ENCODE measurements around the gene PLEKHG1.
A peak's percentile ranks its signal among the peaks of the same experiment; 100 is the strongest.

The PLEKHG1 gene

GRCh38 chr6:150599199-150600009 is at the start of gene PLEKHG1:
TSS of gene PLEKHG1 (plus strand) at chr6:150599885. CDS start at chr6:150733682, 133,797 bp downstream.
- DNase-seq (ENCODE audit: low read depth) = peak; percentile 39

DNA sequence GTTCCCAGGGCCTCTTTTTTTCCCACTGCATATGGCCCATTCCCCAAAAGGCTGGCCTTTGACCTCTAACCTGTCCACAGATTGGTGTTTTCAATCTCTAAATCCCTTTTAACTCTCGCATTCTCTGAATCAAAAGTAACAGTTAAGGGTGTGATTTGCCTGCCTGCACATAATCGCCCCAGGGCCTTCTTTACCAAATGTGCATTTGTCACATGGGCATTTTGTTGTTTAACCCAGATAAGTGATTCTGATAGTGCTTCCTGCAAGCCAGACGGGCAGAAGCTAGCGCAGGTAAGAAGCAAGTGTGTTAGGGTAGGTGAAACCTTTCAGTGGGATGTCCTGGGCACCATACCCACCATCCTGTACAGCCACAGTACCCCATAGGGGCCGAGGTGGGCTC is 49.4 kb upstream of the PLEKHG1 start:
- DNase-seq (ENCODE audit: low read depth) = no peak

DNA sequence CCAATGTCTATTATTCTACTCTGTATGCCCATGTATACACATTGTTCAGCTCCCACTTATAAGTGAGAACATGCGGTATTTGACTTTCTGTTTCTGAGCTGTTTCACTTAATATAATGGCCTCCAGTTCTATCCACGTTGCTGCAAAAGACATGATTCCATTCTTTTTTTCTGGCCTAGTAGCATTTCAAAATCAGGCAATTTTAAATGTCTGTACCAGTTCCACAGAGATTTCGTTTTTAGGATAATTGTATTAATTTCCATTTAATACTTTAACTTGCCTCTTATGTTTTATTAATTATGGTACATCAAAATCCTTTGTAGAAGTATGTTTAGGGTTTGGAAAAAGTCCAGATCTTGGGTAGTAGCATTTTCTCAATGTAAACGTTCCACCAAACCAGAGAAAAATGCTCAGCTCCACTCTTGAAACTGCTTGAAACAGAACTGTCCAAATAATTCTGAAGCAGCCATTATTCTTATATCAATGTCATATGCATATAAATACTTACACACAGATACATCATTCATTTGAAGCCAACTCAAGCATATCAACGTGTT is 42.6 kb upstream of the PLEKHG1 start:
- DNase-seq (ENCODE audit: low read depth) = no peak

DNA sequence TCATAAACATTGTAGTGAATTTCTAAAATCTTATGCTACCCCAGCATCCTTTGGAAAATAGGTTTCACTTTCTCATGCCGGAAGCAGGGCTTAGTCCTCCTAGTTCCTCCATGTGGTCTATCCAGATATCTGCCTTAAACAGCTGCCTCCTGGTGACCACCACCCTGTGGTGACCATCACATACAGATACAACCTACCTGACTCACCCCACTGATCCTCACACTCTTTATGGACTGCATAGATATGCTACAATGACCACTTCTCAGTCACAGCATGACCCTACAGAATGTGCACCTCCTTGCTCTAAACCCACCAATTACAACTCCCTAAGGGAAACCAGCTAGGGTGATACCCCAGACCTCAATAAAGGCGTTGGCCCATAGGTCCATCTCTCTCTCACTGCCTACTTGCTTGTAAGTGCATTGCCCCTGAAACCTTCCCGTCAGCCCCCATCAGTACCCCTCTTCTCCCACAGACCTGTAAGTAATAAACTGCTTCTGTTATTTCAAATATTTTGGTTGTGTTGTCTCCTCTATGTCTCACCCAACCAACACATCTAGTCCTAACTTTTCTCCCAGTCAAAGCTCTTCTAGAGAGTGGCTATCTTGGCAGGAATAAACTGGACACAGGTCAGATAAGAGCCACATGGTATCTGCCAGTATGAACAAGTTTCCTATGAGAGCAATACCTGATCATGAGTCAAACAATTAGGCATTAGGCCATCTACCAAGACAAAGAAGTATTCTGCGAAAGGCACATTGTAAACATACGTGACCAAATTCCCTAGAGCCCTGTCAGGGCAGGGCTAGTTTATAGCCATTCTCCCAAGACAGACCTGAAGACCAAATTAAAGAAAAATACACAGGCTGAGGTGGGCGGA is 39.4 kb upstream of the PLEKHG1 start:
- no peak for DNase-seq (ENCODE audit: low read depth)

DNA sequence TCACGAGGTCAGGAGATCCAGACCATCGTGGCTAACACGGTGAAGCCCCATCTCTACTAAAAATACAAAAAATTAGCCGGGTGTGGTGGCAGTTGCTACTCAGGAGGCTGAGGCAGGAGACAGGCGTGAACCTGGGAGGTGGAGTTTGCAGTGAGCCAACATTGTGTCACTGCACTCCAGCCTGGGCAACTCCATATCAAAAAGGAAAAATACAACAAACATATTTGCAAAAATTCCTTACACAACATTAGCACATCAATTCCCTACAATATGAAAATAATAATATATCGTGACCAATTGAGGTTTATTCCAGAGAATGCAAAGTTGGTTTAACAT is 38.8 kb upstream of the PLEKHG1 start:
- no peak for DNase-seq (ENCODE audit: low read depth)

DNA sequence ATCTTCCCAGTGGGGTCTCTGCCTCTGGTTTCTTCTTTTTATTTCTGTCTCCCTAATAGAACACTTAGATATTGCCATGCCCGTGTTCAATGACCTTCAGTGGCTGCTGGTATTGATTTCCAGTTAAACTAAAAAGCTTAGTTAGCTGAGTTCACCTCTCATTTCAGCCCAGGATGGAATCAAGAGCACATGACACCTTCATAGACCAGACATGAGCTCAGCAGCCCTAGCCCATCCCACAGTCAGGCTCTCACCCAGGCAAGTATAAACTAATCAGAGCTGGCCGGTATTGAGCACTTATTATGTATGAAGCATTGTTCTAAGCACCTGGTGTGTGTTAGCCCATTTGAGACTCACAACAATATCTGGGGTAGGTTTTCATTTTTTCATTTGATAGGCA is 33.7 kb upstream of the PLEKHG1 start:
- no peak for DNase-seq (ENCODE audit: low read depth)

GRCh38 chr6:150566486-150566885 is 33.2 kb upstream of the PLEKHG1 start:
- DNase-seq (ENCODE audit: low read depth) = no peak

DNA sequence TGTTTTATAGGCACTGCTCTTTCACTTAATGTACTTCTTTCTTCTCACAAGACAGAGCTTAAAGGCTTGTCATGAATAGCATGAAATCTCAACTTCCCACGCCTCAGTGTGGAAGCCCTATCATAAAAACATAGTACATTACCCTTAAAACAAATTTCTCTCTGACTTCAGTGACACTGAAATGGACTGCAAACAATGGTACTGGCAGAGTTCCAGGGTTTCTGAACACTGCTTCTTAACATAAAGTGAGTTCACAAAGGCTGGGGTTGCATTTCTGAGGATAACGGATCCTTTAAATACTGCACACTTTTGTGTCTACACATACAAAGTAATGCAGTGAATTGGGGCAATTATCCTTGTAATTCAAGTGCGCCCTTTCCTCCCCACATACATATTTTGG is 32.3 kb upstream of the PLEKHG1 start:
- DNase-seq (ENCODE audit: low read depth) = no peak

DNA sequence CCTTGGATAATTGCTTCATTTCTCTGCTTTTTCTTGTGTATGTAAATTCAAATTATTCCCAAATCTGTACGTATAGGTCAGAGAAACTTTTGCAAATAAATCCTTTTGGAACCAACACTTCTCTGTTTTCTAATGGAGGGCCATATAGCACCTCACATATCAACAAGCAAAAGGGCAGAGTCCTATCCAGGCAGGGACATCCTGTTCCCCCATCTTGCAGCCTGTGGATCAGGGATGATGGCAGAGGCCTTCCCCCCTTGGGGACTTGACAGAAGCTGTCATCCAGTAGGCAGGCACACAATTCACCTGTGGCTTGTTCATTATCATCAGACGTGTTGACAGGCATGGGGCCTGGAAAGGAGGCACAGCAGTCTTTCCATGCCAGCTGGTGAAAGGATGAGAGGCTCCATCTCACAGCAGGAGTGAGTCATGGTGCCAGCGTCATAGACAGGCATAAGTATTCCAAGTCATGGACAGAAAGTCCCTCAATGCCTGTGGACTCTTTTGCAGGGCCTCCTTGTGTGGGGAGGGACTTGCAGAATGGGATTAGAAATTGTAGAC is 31.8 kb upstream of the PLEKHG1 start:
- DNase-seq (ENCODE audit: low read depth) = no peak

DNA sequence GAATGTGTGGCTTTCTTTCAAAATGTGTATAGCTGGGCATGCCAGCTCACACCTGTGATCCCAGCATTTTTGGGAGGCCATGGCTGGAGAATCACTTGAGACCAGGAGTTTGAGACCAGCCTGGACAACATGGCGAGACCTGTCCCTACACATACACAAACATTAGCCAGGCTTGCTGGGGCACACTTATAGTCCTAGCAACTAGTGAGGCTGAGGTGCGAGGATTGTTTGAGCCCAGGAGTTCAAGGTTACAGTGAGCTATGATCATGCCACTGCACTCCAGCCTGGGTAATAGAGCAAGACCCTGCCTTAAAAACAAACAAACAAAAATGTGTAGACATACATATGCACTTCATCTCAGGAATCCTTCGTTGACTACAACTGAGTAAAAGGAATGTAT is 31.1 kb upstream of the PLEKHG1 start:
- DNase-seq (ENCODE audit: low read depth) = no peak

DNA sequence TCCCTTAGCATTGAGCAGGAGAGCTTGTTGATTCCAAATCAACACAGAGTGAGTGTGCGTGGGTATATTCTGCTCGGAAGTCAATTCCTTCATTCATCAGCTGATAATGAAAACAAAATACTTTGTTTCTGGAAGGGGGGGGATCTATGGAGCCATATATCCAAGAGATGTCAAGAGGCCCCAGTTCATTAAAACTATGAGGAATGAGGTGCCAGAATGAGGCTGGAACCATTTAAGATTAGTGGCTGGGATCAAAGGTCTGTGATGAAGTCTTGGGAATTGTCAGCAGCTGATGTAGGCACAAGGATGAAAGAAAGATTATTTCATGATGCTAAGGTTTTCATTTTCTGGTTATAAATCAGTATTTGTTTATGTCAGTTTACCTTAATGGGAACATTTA is 30.5 kb upstream of the PLEKHG1 start:
- no peak for DNase-seq (ENCODE audit: low read depth)

DNA sequence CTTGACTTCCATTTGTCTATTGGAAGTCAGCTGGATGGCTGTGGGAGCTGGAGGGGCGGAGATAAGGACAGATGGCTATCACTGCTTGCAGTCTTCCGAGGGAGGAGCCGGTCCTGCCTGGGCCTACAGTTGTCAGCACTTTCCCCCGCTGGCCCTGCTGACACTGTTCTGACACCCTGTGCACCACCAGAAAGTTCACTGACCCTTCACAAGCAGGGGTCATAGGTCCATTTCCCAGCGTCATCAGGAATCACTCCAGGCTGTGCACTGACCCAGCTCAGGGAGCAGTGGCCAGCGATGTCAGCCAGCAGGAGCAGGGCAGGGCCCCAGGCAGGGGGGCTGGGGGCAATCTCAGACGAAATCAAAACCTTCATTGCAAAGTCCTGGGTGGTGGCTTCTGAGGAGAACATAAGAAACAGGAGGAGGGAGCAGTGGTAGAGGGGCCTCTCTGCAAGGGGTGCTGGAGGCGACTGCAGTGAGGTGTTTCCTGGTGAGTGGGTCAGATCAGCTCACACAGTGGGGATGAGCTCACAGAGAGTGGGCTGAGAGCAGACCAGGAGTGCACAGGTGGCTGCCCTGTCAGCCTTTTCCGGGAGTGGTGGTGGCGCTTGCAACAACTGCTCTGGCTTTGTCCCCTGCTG is 26.5 kb upstream of the PLEKHG1 start:
- no peak for DNase-seq (ENCODE audit: low read depth)

- DNase-seq (ENCODE audit: low read depth) = no peak
Measured at GRCh38 chr6:150575836-150576235, 23.8 kb upstream of the PLEKHG1 start.

- DNase-seq (ENCODE audit: low read depth) = no peak
Measured at GRCh38 chr6:150576651-150577226, 22.9 kb upstream of the PLEKHG1 start.

DNA sequence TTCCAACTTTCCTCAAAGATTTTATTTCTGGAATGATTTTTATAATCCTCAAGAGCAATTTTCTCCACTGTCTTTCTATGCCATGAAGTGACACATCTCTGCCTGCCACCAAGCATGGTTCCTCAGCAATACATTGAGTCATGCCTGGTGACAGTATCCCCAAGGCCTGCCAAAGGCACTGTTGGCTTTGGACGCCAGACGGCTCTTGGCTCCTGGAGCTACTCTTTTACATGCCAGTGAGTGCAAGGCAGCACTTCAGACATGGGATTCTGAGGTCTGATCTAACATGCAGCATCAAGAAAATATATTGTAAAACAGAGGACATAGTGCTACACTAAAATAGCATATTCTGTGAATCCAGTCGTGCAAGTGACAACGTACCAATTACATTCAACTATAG is 20.1 kb upstream of the PLEKHG1 start:
- no peak for DNase-seq (ENCODE audit: low read depth)

DNA sequence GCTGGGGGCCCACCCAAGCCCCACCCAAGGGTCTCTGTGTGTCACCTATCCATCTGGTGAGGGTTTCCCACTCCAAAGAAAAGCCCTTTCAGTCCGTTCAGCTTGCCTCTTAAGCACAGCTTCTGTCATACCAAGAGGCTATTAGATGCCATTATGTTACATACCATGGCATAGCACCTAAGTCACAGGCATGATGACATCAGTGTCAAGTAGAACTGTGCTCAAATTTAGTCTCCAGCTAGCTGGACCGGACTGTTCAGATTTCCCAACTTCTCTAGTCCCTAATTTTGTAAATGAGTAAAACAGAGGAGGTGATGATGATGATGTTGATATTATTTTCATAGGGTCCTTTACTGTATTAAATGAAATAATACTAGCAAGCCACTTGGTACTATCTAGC is 19.2 kb upstream of the PLEKHG1 start:
- no peak for DNase-seq (ENCODE audit: low read depth)

DNA sequence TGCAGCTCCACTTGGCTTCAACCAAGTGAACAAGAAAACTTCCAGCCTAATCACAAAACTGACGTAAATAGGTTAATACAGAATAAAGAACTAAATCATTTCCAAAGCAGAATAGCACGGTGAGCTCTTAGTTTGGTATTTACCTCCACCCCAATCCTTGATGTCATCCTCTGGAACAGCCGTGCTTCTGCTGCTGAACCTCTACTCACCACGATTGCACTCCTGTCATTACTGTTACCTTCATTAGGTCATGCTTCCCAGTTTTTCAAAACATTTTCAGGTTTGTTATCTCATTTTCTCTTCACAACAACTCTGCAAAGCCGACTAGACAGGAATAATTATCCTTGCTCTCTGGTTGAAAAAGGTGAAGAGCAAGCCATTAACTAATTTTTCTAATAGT is 15.6 kb upstream of the PLEKHG1 start:
- no peak for DNase-seq (ENCODE audit: low read depth)

DNA sequence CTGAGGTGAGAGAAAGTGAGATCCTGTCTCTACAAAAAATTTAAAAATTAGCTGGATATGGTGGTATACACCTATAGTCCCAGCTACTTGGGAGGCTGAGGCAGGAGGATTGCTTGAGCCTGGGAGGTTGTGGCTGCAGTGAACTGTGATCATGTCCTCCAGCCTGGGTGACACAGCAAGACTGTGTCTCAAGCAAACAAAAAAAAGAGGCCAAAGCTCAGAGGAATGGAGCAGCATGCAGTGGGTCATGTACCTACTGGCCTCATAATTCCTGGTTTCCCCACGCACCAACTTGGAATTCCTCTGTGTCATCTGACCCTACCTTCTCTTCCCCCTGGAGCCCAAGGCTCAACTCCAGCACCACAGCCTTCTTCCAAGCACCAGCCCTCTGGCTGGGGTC is 15.1 kb upstream of the PLEKHG1 start:
- no peak for DNase-seq (ENCODE audit: low read depth)

GRCh38 chr6:150586850-150587359 is 12.8 kb upstream of the PLEKHG1 start:
- DNase-seq (ENCODE audit: low read depth) = no peak

DNA sequence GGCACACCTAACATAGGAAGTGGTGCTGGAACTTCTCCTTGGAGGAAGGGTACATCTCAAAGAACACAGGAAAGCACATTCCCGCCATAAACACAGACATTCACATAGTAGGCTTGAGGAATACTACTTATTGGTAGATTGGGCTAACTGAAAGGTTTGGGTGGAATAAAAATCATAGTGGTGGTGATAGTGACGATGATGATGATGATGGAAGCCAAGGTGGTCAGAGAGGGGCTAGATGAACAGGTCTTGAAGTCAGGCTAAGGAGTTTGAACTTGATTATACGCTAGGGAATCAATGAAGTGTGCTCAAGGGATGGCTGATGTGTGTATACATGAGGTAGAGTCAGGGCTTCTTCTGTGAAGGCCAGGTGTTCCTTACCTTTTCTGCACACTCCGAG is 12.0 kb upstream of the PLEKHG1 start:
- no peak for DNase-seq (ENCODE audit: low read depth)

DNA sequence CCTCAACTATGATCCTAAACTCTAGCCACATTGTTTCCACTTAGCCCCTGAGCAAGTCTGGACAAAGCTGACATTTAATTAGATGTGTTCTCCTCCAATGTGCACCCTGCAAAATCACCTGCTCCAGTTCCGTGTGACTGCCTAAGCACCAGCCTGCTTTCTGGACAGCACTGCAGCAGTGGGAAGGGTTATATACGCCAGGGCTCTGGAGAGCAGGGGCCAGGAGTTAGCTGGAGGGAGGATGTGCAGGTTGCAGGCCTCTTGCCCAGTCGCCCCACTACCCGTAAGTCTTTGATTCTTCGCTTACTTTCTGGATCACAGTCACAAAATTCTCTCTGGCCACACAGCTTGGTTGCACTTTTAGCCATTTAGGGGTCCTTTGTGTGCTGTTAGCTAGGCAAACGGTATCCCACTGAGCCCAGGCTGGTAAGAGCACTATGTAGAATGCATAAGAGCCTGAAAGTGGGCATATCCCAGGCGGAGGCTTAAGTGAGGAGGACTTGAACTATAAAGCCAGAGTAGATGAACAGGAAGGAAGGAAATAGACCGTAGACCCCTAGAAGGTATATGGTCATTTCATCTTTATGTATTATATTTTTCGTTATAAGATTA is 10.7 kb upstream of the PLEKHG1 start:
- DNase-seq (ENCODE audit: low read depth) = no peak

Data from activated T-helper 1 cell treated with Interleukin-2 at 50 U/mL for 16 hours (primary cell).